HepG2 (cell line): Measurements from ENCODE around the gene RAMP1. TPM values are rescaled to one million over a fixed set of nuclear protein-coding genes. Genes with fewer than 3 reads are reported as not detected.

Experiments used
- ATAC-seq: fragments of 200-7000 bp; cut with Tn5 transposase; 3 replicates; pipeline ENCODE4 v1.9.1; 2020; ENCODE audit warnings: mild to moderate bottlenecking, moderate library complexity
- BruUV-seq: library from RNA; stranded (reverse); fragments of 400-500 nt; replicated peaks from 2 replicates; lab custom pipeline; 2021; lab: Mats Ljungman, UMichigan
- CTCF ChIA-PET: fragments of 300-600 bp; formaldehyde crosslinking; extraction: SDS; loops from one replicate; lab custom pipeline; 2021; ENCODE audit warnings: low total read pairs, inconsistent platforms, low intra/inter-chr PET ratio; lab: Yijun Ruan, JAX
- POLR2A ChIA-PET: fragments of 350-600 bp; sonication (Branson Sonifier 250); formaldehyde crosslinking; loops from one replicate; lab custom pipeline; 2020; ENCODE audit warnings: antibody characterized with exemption, inconsistent platforms; lab: Yijun Ruan, JAX
- DNase-seq: peaks from one replicate; pipeline ENCODE4 v3.0.0-alpha.2; 2015; ENCODE audit warnings: low spot score
- FAIRE-seq: peaks from 3 replicates; lab custom pipeline; 2011; peaks lifted over from hg19 to GRCh38; lab: Jason Lieb, UNC
- H2AFZ ChIP-seq: one replicate; pipeline ENCODE4 v1.6.1; 2011; ENCODE audit warnings: low read length, inconsistent platforms
- H3K27ac ChIP-seq: fragments of 300-600 bp; 3 replicates; pipeline ENCODE4 v1.8.0; 2011; ENCODE audit warnings: mixed run types, mild to moderate bottlenecking, mixed read lengths, low read length, inconsistent platforms; ENCODE audit not compliant: insufficient read depth; ENCODE audit errors: extremely low read length
- H3K27me3 ChIP-seq, 2 experiments: fragments of 200-600 bp in 1 of 2; 2 replicates in 1 of 2; 3 replicates in 1 of 2; pipeline versions ENCODE4 v1.6.0 to v1.8.0; 2011; ENCODE audit warnings: low read length in 2 of 2, mild to moderate bottlenecking in 2 of 2, moderate library complexity in 2 of 2, inconsistent platforms in 1 of 2; ENCODE audit not compliant: insufficient read depth in 2 of 2, control insufficient read depth in 1 of 2
- H3K36me3 ChIP-seq, 2 experiments: fragments of 200-600 bp in 1 of 2; replicated peaks in 1 of 2; 2 replicates in 1 of 2; 3 replicates in 1 of 2; pipeline versions ENCODE4 v1.5.1 to v1.8.0; 2011; ENCODE audit warnings: low read length in 2 of 2, inconsistent platforms in 1 of 2; ENCODE audit not compliant: insufficient read depth in 2 of 2, control insufficient read depth in 1 of 2
- H3K4me1 ChIP-seq: 2 replicates; pipeline ENCODE4 v1.5.1; 2012; ENCODE audit warnings: low read length, inconsistent platforms; ENCODE audit not compliant: insufficient read depth
- H3K4me2 ChIP-seq: 2 replicates; pipeline ENCODE4 v1.6.0; 2011; ENCODE audit warnings: low read depth, low read length, inconsistent platforms
- H3K4me3 ChIP-seq, 3 experiments: fragments of 200-600 bp in 1 of 3; sonication (generic), shearing (Covaris generic) in 1 of 3; replicated peaks in 1 of 3; 2 replicates each; pipeline ENCODE4 v1.5.1; 2011 to 2016; ENCODE audit warnings: low read length in 3 of 3, inconsistent platforms in 2 of 3, low read depth in 2 of 3, mild to moderate bottlenecking in 2 of 3, control low read depth in 1 of 3, mixed read lengths in 1 of 3; ENCODE audit not compliant: insufficient read depth in 1 of 3
- H3K79me2 ChIP-seq: one replicate; pipeline ENCODE4 v1.6.1; 2011; ENCODE audit warnings: low read length, inconsistent platforms; ENCODE audit not compliant: insufficient read depth
- H3K9ac ChIP-seq: 2 replicates; pipeline ENCODE4 v1.6.0; 2011; ENCODE audit warnings: mild to moderate bottlenecking, low read depth, low read length, inconsistent platforms; ENCODE audit not compliant: insufficient read depth
- H3K9me3 ChIP-seq: 2 replicates; pipeline ENCODE4 v1.5.1; 2012; ENCODE audit warnings: mild to moderate bottlenecking, low read length
- H4K20me1 ChIP-seq: 2 replicates; pipeline ENCODE4 v1.6.0; 2011; ENCODE audit warnings: inconsistent platforms, mild to moderate bottlenecking, low read length, moderate library complexity; ENCODE audit not compliant: insufficient read depth
- FOSL2 ChIP-seq: sonication (generic); formaldehyde crosslinking; IDR thresholded peaks from 2 replicates; pipeline ENCODE4 v1.4.0; 2020; ENCODE audit warnings: missing genetic modification reagents
- FOXK1 ChIP-seq: sonication (generic); formaldehyde crosslinking; IDR thresholded peaks from 2 replicates; pipeline ENCODE4 v1.4.0; 2020; ENCODE audit warnings: low read depth, missing genetic modification reagents, borderline replicate concordance
- KLF6 ChIP-seq: IDR thresholded peaks from 2 replicates; pipeline ENCODE4 v1.8.0; 2016; ENCODE audit warnings: missing biosample characterization, missing genetic modification reagents
- POGZ ChIP-seq: sonication (generic); formaldehyde crosslinking; IDR thresholded peaks from 2 replicates; pipeline ENCODE4 v1.4.0; 2020; ENCODE audit warnings: mild to moderate bottlenecking, missing genetic modification reagents
- SATB2 ChIP-seq: sonication (generic); formaldehyde crosslinking; IDR thresholded peaks from 2 replicates; pipeline ENCODE4 v1.5.0; 2020; ENCODE audit warnings: missing genetic modification reagents
- SIX4 ChIP-seq: sonication (generic); formaldehyde crosslinking; IDR thresholded peaks from 2 replicates; pipeline ENCODE4 v1.4.0; 2020; ENCODE audit warnings: missing genetic modification reagents
- SKI ChIP-seq: fragments of 450-650 bp; IDR thresholded peaks from one replicate; pipeline ENCODE4 v1.6.1; 2018; ENCODE audit warnings: mild to moderate bottlenecking; ENCODE audit not compliant: partially characterized antibody
- ZFP1 ChIP-seq: IDR thresholded peaks from 2 replicates; pipeline ENCODE4 v1.6.1; 2016
- ZNF121 ChIP-seq: sonication (generic); formaldehyde crosslinking; IDR thresholded peaks from 2 replicates; pipeline ENCODE4 v1.5.0; 2020; ENCODE audit warnings: mild to moderate bottlenecking, missing genetic modification reagents
- ZNF703 ChIP-seq: sonication (generic); formaldehyde crosslinking; IDR thresholded peaks from 2 replicates; pipeline ENCODE4 v1.5.1; 2020; ENCODE audit warnings: missing genetic modification reagents, mild to moderate bottlenecking, moderate library complexity, borderline replicate concordance
- WGBS: methylation state at CpG from one replicate; pipeline ENCODE4 v1.1.6; 2017; ENCODE audit warnings: low lambda C conversion rate; 5-methylcytosine and 5-hydroxymethylcytosine counted together
- in situ Hi-C: cut with HindIII; loops from 2 replicates; pipeline ENCODE4 v1.10.0; 2017; ENCODE audit warnings: low pct_unique_long_range_greater_than_20kb; ENCODE audit not compliant: extremely low pct_ligation_motif_present
- intact Hi-C: fragments of 100-400 bp; cut with micrococcal nuclease; formaldehyde crosslinking; loops from one replicate; pipeline ENCODE4 v1.10.0; 2022; ENCODE audit not compliant: unreplicated experiment
- polyA plus RNA-seq, 8 experiments: library from polyadenylated mRNA; depleted of rRNA in 3 of 8; stranded (reverse) in 7 of 8; unstranded in 1 of 8; fragments of >200 nt; fragmentation: Illumina TruSeq in 4 of 8; extraction: Trizol in 4 of 8; gene quantifications; 2 replicates each; pipeline versions ENCODE4 v1.2.1 to v1.2.3, GENCODE V29; 2011 to 2016; ENCODE audit warnings: low read depth in 4 of 8, missing spikeins in 1 of 8, mixed read lengths in 1 of 8; ENCODE audit not compliant: insufficient read depth in 1 of 8
- total RNA-seq, 5 experiments: library from RNA; depleted of rRNA; stranded (reverse); fragments of >200 nt; fragmentation: Illumina TruSeq; extraction: Trizol; gene quantifications; 2 replicates each; pipeline ENCODE4 v1.2.3, GENCODE V29; 2016; ENCODE audit warnings: low read depth in 1 of 5
- TF ChIP-seq, protein P1 (sequence below): sonication (generic); formaldehyde crosslinking; IDR thresholded peaks from 2 replicates; pipeline ENCODE4 v1.5.0; 2020; ENCODE audit warnings: mild to moderate bottlenecking, missing genetic modification reagents
- TF ChIP-seq, protein P2 (sequence below): sonication (generic); formaldehyde crosslinking; IDR thresholded peaks from 2 replicates; pipeline ENCODE4 v1.5.0; 2020; ENCODE audit warnings: missing genetic modification reagents

Gene RAMP1
- total and polyA plus RNA-seq, 2 of the 13 experiments (the other 11 are each of a cell fraction or from before 2014, with no cell fraction given) = 0.29 to 0.61 TPM

DNA sequence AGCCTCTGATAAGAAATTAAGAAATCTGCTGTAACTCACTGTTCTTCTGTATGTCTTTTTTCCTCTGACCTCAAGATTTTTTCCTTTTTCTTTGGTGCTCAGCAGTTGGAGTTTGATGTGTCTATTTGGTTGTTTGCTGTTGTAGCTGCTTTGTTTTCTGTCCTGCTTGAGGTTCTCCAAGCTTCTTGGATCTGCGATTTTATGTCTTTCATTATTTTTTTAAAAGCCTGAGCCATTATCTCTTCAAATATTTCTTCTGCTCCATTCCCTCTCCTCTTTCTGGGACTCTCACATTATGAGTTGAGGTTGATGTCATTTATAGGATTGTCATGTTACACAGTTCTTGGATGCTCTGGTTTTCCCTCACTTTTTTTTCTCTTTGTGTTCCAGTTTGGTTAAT, 47.7 kb downstream of the RAMP1 start:
- ChIA-PET CTCF (no interaction called here), POLR2A (no interaction called here)
- WGBS = 69% methylated on average over 1 of the region's 1 CpG
- Histone ChIP-seq H3K79me2 (no peaks in the 10 kb centered on the region), H3K9me3 (no peaks in the 10 kb centered on the region), H3K4me1 (no peaks in the 10 kb centered on the region), H2AFZ (no peak overlapping the region), H3K4me2 (no peak overlapping the region), H3K27me3 (peaks cover 6 to 26% of the 10 kb centered on the region in 2 experiments; a peak in 3 of 5 replicates), H3K4me3 (no peak overlapping the region), H4K20me1 (no peaks in the 10 kb centered on the region), H3K9ac (no peak overlapping the region), H3K36me3 (no peaks in the 10 kb centered on the region), H3K27ac (no peak overlapping the region)
- TF ChIP-seq ZNF121 (CRISPR knock-in tag) (no peak), FOXK1 (CRISPR knock-in tag) (no peak), SIX4 (CRISPR knock-in tag) (no peak), POGZ (CRISPR knock-in tag) (no peak), FOSL2 (CRISPR knock-in tag) (no peak), SKI (no peak), KLF6 (CRISPR knock-in tag) (no peak), ZNF703 (no peak), ZFP1 (CRISPR knock-in tag) (no peak), SATB2 (CRISPR knock-in tag) (no peak)
- TF ChIP-seq, protein P1, sequence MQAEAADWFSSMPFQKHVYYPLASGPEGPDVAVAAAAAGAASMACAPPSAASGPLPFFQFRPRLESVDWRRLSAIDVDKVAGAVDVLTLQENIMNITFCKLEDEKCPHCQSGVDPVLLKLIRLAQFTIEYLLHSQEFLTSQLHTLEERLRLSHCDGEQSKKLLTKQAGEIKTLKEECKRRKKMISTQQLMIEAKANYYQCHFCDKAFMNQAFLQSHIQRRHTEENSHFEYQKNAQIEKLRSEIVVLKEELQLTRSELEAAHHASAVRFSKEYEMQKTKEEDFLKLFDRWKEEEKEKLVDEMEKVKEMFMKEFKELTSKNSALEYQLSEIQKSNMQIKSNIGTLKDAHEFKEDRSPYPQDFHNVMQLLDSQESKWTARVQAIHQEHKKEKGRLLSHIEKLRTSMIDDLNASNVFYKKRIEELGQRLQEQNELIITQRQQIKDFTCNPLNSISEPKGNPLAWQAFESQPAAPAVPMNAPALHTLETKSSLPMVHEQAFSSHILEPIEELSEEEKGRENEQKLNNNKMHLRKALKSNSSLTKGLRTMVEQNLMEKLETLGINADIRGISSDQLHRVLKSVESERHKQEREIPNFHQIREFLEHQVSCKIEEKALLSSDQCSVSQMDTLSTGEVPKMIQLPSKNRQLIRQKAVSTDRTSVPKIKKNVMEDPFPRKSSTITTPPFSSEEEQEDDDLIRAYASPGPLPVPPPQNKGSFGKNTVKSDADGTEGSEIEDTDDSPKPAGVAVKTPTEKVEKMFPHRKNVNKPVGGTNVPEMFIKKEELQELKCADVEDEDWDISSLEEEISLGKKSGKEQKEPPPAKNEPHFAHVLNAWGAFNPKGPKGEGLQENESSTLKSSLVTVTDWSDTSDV (CRISPR knock-in tag) = no peak
- TF ChIP-seq, protein P2, sequence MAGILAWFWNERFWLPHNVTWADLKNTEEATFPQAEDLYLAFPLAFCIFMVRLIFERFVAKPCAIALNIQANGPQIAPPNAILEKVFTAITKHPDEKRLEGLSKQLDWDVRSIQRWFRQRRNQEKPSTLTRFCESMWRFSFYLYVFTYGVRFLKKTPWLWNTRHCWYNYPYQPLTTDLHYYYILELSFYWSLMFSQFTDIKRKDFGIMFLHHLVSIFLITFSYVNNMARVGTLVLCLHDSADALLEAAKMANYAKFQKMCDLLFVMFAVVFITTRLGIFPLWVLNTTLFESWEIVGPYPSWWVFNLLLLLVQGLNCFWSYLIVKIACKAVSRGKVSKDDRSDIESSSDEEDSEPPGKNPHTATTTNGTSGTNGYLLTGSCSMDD (CRISPR knock-in tag) = no peak
- ATAC-seq (no peak), FAIRE-seq (no peak), DNase-seq (no peak)
- intact Hi-C loops = no loop called here
- in situ Hi-C loops = no loop called here
- no TSS peak for BruUV-seq
